ENCODE measurements around the gene COL25A1.
"Not testable (repeated sequence)": the region's sequence is repeated elsewhere in the genome, so short reads cannot be mapped to it uniquely, and the experiment has no call there.

Gene COL25A1

DNA sequence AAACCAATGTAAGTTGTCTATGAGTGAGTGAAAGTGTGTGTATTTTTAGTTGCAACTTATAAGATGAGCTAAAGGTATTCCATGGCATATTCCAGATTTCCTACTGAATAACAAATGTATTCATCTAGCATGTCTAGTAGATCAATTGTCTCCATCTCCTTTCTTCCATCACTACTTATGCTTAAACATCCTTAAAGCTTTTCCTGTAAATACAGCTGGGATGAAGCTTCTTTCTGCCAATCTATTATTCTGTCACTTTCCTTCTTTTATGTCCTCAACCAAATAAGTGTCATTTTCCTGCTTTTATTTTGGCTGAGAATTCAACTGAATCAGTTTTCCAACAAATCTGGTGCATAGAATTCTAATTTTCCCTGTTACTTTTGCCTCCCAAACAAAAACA lies 136.3 kb downstream of the COL25A1 start:
- DNase-seq = no peak

DNA sequence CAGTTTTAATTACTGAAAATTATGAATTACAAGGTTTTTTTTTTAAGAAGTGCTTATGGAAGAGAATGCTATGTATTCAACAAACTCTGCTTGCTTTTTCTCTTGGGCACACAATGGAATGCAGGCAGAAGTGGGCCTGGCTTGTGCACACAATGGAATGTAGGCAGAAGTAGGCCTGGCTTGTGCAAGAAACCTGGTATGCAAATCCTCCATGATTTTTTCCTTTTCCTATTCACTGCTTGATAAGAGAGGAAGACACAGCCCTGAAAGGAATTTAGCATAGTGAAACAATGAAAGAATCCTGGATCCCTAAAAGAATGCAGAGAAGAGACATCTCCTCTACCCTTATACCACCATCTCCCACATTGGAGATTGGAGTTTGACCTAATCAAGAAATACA lies 138.4 kb downstream of the COL25A1 start:
- DNase-seq = no peak

DNA sequence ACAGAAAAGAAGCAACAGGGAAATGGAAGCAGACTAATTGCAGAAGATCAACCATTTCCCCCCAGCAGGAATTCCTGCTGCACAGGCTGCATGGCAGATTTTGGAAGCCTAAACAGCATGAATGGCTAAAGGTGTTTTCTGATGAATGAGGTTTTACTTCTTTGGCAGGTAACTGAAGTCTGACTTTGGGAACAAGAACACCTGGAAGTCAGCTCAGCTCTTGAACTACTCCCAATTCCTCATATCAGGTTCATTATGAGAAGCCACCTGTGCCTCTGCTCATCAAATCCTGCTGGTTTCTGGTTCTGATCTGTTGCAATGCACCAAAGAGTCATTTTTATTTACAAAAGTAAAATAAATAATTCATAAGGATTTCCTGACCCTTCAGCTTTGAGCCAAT lies 139.0 kb downstream of the COL25A1 start:
- no peak for DNase-seq

DNA sequence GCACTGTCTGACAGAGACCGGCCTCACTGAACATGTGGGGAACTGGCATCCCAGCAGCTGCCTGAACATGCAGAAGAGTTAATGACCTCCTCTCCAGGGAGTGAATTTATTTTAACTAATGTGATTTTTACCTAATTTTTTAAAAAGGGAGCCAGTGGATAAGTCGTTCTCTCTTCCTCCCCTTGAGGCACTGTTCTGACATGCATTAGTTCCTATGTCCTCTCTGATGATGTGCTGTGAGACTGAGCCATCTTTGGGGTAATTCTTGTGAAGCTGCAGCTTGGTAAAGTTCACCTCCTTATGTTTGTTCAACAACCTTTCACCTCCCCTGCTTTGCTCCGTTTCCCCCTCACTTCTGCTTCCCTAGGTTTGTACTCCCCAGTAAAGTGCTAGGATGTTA lies 139.7 kb downstream of the COL25A1 start:
- DNase-seq = no peak

DNA sequence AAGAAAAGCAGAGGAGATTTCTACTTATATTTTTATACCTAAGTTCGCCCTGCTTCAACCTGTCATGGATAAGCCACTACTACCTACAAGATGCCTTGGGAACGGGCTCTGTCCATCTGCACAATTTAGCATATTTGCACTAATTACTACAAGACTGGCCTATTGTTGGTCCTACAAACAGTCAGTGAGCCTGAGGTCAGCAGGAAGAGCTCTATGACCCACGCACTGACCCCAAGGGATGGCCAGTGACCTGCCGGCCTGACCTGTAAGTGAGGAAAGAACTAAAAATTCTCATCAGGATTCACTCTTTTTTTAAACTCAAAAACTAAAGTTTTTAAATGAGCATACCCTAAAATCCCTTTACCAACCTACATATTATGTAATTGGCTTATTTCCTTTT lies 142.0 kb downstream of the COL25A1 start:
- DNase-seq = no peak

DNA sequence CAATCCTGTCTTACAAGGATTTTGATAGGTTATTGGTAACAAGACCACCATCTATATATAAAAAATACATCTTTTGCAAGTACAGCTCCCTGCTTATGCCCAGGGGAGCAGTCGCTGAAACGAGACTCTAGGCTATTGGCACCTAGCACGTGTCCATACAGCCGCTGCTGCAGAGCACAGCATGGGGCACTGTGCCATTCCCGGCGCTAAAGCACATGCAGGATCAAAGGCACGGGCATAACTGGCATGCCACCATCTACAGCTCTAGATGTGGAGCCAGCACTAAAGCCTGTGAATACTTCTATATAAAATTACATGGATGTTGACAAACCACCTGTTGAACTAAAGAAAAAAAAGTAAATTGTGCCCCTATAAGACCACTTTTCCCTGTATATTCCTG lies 144.8 kb downstream of the COL25A1 start:
- no peak for DNase-seq

DNA sequence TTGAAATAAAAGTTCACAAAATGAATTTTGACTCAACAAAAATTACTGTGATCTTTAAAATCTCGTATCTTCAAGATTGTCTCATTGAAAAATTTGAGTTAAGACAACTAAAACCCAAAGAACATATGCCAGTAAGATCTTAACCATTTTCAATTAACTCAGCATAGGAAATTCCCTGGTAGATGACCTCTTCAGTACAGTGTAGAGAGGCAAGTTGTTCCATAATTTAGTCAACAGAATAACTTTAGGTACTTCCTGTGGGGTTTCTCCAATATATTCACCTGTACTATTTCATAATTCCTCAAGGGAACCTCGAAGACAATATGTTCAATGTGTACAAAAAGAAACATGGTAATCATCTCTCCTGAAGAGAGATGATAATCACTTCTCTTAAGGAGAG lies 145.3 kb downstream of the COL25A1 start:
- no peak for DNase-seq

DNA sequence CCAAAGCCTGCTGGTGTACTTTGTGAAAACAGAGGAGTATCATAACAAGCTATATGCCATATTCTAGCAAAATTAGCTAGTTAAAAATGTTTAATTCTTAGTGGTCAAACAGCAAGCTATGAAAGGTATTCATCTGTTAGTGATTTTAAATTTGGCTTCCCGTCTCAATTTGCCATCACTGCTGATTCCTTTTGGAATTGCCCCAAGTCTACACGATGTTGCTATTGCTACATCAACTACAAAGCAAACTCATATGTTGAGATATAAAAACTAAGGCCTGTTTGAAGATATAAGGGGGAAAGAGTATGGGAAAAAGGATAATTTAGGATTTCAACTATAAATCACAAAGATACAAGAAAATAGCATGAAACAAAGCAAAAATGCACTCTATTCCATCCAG lies 146.1 kb downstream of the COL25A1 start:
- DNase-seq = no peak

DNA sequence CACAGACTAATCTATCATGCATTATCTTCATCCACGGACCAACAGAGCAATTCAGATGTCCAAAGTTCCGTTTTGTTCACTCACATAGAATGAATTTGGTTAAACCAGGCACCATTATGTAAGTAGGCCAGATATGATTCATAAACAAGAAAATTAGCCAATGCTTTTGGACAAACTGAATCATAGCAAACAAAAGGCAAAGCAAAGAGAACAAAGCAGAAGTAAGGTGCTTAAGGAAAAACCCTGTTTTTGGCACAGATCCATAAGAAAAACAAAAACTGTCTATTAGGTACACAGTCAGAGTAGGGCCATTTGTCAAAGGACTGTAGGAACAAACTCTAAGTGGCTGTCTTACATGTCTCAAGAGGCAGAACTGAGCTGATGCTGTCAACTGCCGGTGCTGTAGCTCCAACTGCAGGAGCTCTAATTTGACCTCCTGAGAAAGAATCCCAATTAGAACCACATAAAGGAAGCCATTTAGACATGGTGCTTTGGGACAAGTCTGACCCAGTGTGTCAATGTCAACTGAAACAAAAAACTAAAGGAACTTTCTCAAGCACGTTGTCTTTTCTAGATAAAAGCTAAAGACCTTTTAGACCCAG lies 146.7 kb downstream of the COL25A1 start:
- no peak for DNase-seq

DNA sequence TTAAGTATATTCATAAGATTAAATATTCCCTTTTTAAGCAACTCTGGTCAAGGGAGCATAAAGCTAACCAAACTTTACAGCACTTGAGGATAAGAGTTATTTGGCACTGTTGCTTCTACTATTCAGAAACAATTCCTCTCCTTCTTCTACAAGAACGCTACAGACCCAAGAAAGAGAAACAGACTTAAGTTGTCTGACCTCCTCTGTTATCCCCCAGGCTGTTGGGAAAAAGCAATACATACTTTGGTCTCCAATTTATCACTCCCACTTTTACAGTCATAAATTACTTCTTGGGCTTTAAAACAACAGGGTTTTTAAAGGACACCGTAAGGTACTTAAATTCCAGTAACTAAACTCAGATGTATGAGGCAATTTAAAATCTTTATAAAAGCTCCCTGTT lies 147.4 kb downstream of the COL25A1 start:
- DNase-seq = no peak

DNA sequence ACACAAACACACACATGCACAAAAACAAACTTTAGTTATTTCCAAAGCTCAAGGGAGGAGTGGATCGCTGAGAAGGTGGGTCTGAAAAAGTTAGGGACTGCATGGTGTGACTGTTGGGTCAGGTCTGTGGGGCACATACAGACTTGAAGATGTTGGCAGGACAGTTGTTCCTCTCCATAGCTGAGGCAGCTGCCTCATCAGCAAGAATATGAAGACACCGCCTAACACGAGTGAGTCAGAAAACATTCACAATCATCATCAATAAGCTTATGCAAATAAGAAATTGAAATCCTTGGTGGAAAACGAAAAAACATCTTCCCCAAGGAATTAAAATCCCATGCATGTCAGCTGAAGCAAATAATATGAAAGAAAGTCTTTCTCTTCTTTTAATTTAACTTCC lies 148.0 kb downstream of the COL25A1 start:
- no peak for DNase-seq

DNA sequence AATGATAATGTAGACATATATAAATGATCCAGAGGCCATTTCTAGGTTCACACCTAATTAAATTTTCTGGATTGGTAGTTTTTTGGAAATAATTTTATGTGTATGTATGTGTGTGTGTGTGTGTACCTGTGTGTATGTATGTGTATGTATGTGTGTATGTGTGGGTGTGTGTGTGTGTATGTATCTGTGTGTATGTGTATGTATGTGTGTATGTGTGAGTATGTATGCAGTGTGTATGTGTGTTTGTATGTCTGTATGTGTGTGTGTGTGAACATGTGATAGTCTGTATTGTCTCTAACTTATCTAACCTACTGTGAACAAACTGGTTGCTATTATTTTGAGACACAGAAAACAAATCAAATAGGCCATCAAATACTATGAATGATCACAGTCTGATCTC lies 152.6 kb downstream of the COL25A1 start:
- DNase-seq = no peak

DNA sequence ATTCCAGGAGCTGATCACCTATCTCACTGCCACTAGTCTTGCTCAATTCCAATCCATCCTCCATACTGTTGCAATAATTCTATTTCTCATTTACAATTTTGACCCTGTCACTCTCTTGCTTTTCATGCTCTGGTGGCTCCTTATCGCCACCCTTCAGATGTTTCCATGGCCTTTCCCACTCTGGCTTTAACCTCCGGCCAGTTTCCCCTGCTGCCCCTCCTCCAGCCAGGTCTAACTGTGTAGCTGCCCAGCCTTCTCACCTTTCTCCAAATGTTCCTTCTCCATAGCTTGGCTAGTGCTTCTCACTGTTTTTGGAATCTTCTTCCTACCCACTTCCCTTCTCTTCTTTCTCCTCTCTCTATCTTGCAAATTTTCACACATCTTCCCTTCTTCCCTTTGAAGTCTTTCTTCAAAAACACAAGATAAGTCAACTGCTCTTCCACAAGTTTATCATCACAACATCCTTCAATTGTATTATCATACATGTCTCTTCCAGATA lies 153.8 kb downstream of the COL25A1 start:
- DNase-seq = no peak

DNA sequence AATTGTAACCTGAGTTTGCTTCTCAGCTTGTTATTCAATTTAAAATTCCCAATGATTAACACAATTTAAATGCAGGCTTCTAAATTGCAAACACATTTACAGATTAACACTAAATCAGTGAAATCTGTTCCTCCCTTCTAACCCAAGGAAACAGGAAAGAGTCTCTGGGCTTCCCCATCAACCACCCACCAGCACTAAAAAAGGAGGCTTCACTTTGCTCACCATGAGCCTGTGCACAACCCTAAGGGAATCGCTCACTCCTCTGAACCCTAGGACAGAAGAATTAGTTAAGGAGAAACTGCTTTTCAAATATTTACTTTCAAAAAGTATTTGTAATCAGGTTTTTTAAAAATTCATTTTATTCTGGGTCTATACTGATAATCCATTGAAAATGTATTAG lies 155.3 kb downstream of the COL25A1 start:
- DNase-seq = no peak

DNA sequence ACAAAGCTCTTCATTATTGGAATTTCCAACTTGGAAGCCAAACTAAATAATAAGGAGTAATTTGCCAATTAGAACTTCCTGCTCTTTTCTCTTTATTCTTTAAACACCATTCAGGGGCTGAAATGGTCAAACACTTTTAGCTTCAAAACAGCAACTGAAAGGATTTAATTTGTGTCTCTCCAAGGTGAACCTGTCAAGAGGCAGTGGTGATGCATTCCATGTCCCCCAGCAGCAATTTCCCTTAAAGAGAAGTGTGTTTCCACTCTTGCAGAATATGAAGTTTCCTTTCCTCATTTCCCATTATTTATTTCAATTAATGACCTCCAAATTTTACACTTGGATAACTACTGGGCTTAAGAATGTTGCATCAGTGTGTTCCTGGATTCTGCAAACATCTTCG lies 156.0 kb downstream of the COL25A1 start:
- DNase-seq = no peak

DNA sequence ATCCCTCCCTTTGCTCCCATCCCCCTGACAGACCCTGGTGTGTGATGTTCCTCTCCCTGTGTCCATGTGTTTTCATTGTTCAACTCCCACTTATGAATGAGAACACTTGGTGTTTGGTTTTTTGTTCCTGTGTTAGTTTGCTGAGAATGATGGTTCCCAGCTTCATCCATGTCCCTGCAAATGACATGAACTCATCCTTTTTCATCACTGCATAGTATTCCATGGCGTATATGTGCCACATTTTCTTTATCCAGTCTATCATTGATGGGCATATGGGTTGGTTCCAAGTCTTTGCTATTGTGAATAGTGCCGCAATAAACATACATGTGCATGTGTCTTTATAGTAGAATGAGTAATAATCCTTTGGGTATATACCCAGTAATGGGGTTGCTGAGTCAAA lies 164.3 kb downstream of the COL25A1 start:
- DNase-seq = not testable (repeated sequence)

DNA sequence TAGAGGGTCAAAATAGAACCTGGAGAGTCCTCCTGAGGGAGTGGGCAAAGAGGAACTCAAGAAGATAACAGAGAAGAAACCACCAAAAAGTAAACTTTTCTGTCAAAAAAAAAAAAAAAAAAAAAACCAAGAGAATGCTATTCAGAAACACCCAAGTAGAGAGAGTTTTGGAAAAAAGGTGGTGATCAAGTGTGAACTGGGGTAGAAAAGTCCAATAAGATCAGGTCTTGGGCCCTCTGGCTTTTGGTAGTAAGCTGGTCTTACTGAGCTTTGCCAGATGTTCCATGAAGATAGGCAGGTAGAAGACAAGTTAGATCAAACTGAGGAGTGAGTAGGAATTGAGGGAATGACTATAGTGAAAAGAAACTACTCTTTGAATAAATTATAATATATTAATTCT lies 167.5 kb downstream of the COL25A1 start:
- no peak for DNase-seq

DNA sequence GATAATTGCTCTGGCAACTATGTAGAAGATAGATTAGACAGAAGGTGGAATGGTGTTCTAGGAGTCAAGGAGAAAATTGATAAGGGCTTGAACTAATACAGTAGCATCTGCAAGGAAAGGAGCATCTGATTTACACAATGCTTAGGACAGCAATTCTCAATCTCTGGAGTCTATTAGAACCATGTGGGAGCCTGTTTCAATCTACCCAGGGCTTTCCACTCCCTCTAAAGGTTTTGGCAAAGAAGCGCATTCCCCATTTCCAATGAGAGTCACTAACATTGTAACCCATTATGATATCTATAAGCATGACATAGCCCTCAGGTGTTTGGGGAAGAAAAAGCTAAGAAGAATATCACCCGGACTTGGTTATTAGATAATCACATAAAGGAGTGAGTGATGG lies 168.2 kb downstream of the COL25A1 start:
- no peak for DNase-seq

DNA sequence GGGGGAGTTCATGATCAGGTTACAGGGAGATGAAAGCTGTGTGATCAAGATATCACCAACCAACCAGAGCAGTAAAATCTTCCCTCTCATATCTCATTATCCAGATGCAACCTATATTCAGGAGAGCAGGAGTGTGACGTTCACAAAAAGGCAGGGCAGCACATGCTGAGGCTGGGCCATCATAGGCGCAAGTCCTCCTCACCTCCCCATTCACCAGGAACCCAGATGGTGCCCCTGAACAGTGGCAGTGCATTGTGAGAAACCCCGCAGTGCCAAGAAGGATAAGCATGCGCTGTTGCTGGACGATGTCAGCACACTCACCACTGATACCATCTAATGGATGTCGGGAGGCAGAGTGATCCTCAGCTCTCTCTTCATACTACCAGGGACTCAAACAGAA lies 170.9 kb downstream of the COL25A1 start:
- no peak for DNase-seq

DNA sequence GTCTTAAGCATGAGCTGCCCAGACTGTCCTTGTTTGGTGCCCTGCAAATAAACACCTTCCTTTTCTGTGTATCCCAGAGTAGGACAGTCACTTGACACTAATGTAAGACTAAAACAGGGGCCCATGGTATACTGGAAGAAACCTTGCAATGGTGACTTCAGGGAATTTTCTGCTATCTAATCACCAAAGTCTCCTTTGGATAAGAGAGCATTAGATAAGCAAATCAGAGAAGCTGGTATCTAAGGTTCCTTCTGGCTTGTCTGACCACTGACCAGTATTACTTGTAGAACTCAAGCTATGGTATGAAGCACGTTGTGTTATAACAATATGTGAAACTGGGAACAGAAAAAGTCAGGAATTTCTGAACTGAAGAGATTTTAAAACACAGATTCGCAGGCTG lies 173.9 kb downstream of the COL25A1 start:
- no peak for DNase-seq

DNA sequence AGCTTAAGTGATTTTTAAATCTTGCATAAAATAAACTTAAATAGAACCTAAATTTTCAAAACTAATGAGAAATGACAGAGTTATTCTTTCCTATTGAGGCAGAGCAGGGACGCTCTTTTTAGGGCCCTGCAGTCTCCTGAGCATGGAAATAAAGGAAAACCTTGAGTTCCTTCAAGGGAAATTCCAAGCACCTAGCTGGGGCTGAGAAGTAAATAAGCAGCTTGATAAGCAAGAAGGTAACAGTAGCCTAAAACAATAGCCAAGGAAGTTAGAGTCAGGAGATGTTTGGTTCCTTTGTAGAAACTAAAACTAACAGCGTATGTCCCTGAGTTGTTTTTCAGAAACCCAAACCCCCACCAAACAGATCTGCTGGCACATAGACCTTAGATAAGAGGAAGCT lies 174.6 kb downstream of the COL25A1 start:
- DNase-seq = no peak

DNA sequence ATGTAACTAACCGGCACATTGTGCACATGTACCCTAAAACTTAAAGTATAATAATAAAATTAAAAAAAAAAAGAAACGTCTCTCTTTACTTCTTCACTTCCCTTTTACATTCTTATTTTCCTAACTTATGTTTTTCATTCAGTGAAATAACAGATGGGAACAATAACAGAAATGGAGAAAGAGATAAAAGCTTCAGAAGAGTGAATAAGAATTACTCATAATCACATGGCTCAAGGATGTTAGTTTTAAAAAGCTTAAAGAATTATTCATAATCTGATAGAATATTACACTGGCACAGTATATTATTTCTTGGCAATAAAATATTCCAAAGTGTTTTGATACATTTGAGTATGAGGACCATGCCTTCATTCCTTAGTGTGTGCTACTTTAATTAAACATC lies 175.6 kb downstream of the COL25A1 start:
- no peak for DNase-seq

DNA sequence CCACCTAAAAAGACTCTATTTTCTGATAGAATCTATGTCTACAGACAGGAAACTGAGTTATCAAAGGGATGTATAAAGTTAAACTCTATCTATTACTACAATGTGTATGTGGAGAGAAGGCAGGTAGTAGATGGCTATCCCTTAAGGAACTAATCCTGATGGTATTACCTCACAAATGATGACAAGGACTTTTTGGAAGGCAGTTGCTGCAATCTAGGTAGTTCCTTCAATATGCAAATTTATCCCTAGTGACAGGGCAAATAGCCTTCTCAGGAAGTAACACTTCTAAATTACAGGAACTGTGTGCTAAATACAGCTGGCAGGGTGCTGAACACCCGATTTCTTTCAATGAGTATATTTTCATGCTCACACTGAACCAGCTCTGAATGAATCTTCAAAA lies 177.4 kb downstream of the COL25A1 start:
- no peak for DNase-seq

DNA sequence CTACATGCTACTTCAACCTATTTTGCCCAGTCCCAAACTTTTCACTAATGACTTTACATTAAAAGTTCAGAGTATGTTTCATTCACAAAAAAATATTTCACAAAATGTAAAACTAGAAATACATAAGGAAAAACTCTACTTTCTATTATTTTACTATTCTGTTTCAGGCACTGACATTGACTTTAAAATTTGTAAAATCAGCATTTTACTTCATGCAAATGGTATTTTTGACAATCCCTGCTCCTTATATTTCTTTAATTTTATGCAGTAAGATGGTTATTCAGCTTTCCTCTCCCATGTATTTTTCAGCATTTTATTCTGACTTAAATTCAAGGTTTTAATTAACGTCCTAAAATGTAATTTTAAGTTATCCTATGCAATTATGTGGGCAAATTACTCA lies 178.5 kb downstream of the COL25A1 start:
- no peak for DNase-seq

DNA sequence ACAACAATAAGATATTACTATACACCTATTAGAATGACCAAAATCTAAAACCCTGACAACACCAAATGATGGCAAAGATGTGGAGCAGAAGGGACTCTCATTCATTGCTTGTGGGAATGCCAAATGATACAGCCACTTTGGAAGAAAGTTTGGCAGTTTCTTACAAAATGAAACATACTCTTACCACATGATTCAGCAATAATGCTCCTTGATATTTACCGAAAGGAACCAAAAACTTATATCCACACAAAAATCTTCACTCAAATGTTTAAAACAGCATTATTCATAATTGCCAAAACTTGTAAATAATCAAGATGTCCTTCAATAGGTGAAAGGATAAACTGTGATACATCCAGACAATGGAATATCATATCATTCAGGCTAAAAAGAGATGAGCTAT lies 180.9 kb downstream of the COL25A1 start:
- no peak for DNase-seq

DNA sequence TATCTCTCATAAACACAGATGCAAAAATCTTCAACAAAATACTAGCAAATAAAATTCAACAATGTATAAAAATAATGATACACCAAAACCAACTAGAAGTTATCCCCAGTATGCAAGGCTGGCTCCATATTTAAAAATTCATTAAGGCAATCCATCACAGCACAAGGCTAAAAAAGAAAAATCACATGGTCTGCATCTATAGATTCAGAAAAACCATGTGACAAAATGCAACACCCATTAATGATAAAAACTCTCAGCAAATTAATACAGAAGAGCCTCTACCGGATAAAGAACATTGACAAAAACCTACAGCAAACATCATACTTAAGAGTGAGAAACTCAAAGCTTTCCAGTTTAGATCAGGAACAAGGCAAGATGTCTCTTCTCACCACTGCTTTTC lies 182.6 kb downstream of the COL25A1 start:
- DNase-seq = no peak

Measured in NCI-H748 treated with DMSO at 0.1 percent for 48 hours (cell line).